Endothelial cell of umbilical vein (primary cell): ENCODE results near the gene NPDC1. TPM values are rescaled to one million over a fixed set of nuclear protein-coding genes. Genes with fewer than 3 reads are reported as not detected.

Experiments used
- BruUV-seq: library from RNA; stranded (reverse); fragments of 400-500 nt; replicated peaks from 2 replicates; lab custom pipeline; 2021; lab: Mats Ljungman, UMichigan
- CTCF ChIA-PET: fragments of 300-600, 350-600 bp; sonication (Branson Sonifier 250); formaldehyde crosslinking; loops from one replicate; lab custom pipeline; 2021; ENCODE audit warnings: antibody characterized with exemption, inconsistent platforms; lab: Charles Lee
- POLR2A ChIA-PET: fragments of 300-600, 350-600 bp; sonication (Branson Sonifier 250); formaldehyde crosslinking; loops from one replicate; lab custom pipeline; 2021; ENCODE audit warnings: antibody characterized with exemption, inconsistent platforms; lab: Charles Lee
- DNase-seq: peaks from one replicate; pipeline ENCODE4 v3.0.0-alpha.2; 2011; ENCODE audit warnings: low read depth, low spot score
- FAIRE-seq: peaks from 2 replicates; lab custom pipeline; 2011; peaks lifted over from hg19 to GRCh38; lab: Jason Lieb, UNC
- H2AFZ ChIP-seq: 2 replicates; pipeline ENCODE4 v1.6.0; 2012; ENCODE audit warnings: low read depth, low read length, control low read depth, inconsistent platforms
- H3K27ac ChIP-seq: 2 replicates; pipeline ENCODE4 v1.5.1; 2011; ENCODE audit warnings: low read depth, mild to moderate bottlenecking, control low read depth, low read length, moderate library complexity; ENCODE audit not compliant: insufficient read depth
- H3K27me3 ChIP-seq, 2 experiments: 2 replicates each; pipeline versions ENCODE4 v1.6.0 to v1.6.1; 2011; ENCODE audit warnings: low read length in 2 of 2, mixed read lengths in 1 of 2; ENCODE audit not compliant: control insufficient read depth in 2 of 2, insufficient read depth in 2 of 2
- H3K36me3 ChIP-seq, 2 experiments: 2 replicates in 1 of 2; 3 replicates in 1 of 2; pipeline ENCODE4 v1.5.1; 2011; ENCODE audit warnings: low read length in 2 of 2, mild to moderate bottlenecking in 1 of 2, moderate library complexity in 1 of 2; ENCODE audit not compliant: control insufficient read depth in 2 of 2, insufficient read depth in 2 of 2; ENCODE audit errors: extremely low read depth in 1 of 2
- H3K4me1 ChIP-seq: 3 replicates; pipeline ENCODE4 v1.5.1; 2011; ENCODE audit warnings: mild to moderate bottlenecking, low read length; ENCODE audit not compliant: control insufficient read depth, insufficient read depth; ENCODE audit errors: extremely low read depth
- H3K4me2 ChIP-seq: 2 replicates; pipeline ENCODE4 v1.6.1; 2011; ENCODE audit warnings: low read length, control low read depth, mixed read lengths; ENCODE audit not compliant: insufficient read depth
- H3K4me3 ChIP-seq, 3 experiments: fragments of 200-600 bp in 1 of 3; sonication (generic), shearing (Covaris generic) in 1 of 3; replicated peaks in 1 of 3; 2 replicates each; pipeline ENCODE4 v1.5.1; 2011 to 2016; ENCODE audit warnings: control low read depth in 3 of 3, low read length in 3 of 3, mild to moderate bottlenecking in 2 of 3, inconsistent platforms in 1 of 3, low read depth in 1 of 3, moderate library complexity in 1 of 3; ENCODE audit not compliant: insufficient read depth in 1 of 3
- H3K79me2 ChIP-seq: 2 replicates; pipeline ENCODE4 v1.6.0; 2012; ENCODE audit warnings: low read length, inconsistent platforms; ENCODE audit not compliant: control insufficient read depth, insufficient read depth
- H3K9ac ChIP-seq: replicated peaks from 2 replicates; pipeline ENCODE3; 2011; ENCODE audit warnings: low read length, control low read depth; ENCODE audit not compliant: insufficient read depth; ENCODE audit errors: extremely low read depth
- H3K9me1 ChIP-seq: replicated peaks from 3 replicates; pipeline ENCODE4 v1.6.0; 2011; ENCODE audit warnings: mild to moderate bottlenecking, low read length; ENCODE audit not compliant: control insufficient read depth, insufficient read depth; ENCODE audit errors: extremely low read depth
- H3K9me3 ChIP-seq: replicated peaks from 2 replicates; pipeline ENCODE4 v1.5.1; 2012; ENCODE audit warnings: low read length, inconsistent platforms; ENCODE audit not compliant: control insufficient read depth, insufficient read depth
- H4K20me1 ChIP-seq: replicated peaks from 2 replicates; pipeline ENCODE3; 2011; ENCODE audit warnings: mild to moderate bottlenecking, low read length; ENCODE audit not compliant: control insufficient read depth, insufficient read depth; ENCODE audit errors: extremely low read depth
- CTCF ChIP-seq, 2 donors: IDR thresholded peaks; 1 replicate in 1 of 2; 2 replicates in 1 of 2; pipeline ENCODE4 v1.5.1; 2011; ENCODE audit warnings: low read length in 2 of 2, mild to moderate bottlenecking in 2 of 2, moderate library complexity in 2 of 2, control low read depth in 1 of 2, inconsistent platforms in 1 of 2, low read depth in 1 of 2; ENCODE audit not compliant: insufficient read depth in 1 of 2; ENCODE audit errors: extremely low read depth in 1 of 2
- EZH2 ChIP-seq: IDR thresholded peaks from 2 replicates; pipeline ENCODE4 v1.6.1; 2012; ENCODE audit warnings: borderline replicate concordance, low read depth, mild to moderate bottlenecking, moderate library complexity, low read length, inconsistent platforms; ENCODE audit not compliant: severe bottlenecking
- FOS ChIP-seq: IDR thresholded peaks from 2 replicates; pipeline ENCODE4 v1.6.1; 2011; ENCODE audit warnings: mild to moderate bottlenecking, low read length, moderate library complexity, borderline replicate concordance; ENCODE audit not compliant: insufficient read depth
- GATA2 ChIP-seq: IDR thresholded peaks from 2 replicates; pipeline ENCODE4 v1.7.0; 2011; ENCODE audit warnings: low read depth, mild to moderate bottlenecking, moderate library complexity, mixed read lengths, low read length; ENCODE audit not compliant: insufficient read length, insufficient read depth
- JUN ChIP-seq: IDR thresholded peaks from 2 replicates; pipeline ENCODE4 v1.6.1; 2011; ENCODE audit warnings: borderline replicate concordance, low read depth; ENCODE audit not compliant: insufficient read length, insufficient read depth
- MAX ChIP-seq: IDR thresholded peaks from 2 replicates; pipeline ENCODE4 v1.6.1; 2011; ENCODE audit not compliant: insufficient read depth, insufficient read length
- MYC ChIP-seq: IDR thresholded peaks from one replicate; pipeline ENCODE4 v1.6.1; 2011; ENCODE audit warnings: mild to moderate bottlenecking, low read depth, low read length
- POLR2A ChIP-seq: IDR thresholded peaks from 2 replicates; pipeline ENCODE4 v1.6.1; 2012; ENCODE audit warnings: low read depth, mild to moderate bottlenecking, control low read depth, low read length
- POLR2AphosphoS5 ChIP-seq: IDR thresholded peaks from 2 replicates; pipeline ENCODE4 v1.6.1; 2012; ENCODE audit warnings: low read depth, mild to moderate bottlenecking, control low read depth, low read length, moderate library complexity; ENCODE audit not compliant: insufficient read depth
- dilution Hi-C: fragments of 300-500 bp; cut with MboI; formaldehyde crosslinking; loops from one replicate; pipeline ENCODE4 v1.15.0; 2019; ENCODE audit warnings: low sequenced_read_pairs; ENCODE audit not compliant: extremely low pct_ligation_motif_present
- intact Hi-C: fragments of 100-400 bp; cut with micrococcal nuclease; formaldehyde crosslinking; loops from one replicate; pipeline ENCODE4 v1.10.0; 2022
- polyA plus RNA-seq, 4 experiments: library from polyadenylated mRNA; depleted of rRNA in 3 of 4; stranded (reverse) in 3 of 4; unstranded in 1 of 4; fragments of >200 nt; gene quantifications; 2 replicates each; pipeline versions ENCODE4 v1.2.1 to v1.2.3, GENCODE V29; 2011 to 2012; ENCODE audit warnings: missing spikeins in 1 of 4
- total RNA-seq: library from RNA; stranded (reverse); gene quantifications from 2 replicates; pipeline ENCODE4 v1.2.3, GENCODE V29; 2021

NPDC1 gene
- total and polyA plus RNA-seq, 2 donors (not counting 3 experiments of a cell fraction or from before 2014, with no cell fraction given): 115 to 181 TPM

GRCh38 chr9:137023583-137023991 lies 22.4 kb downstream of the NPDC1 start:
- no peak overlapping the region for H3K4me2 ChIP-seq
- POLR2A ChIA-PET: no interaction called here
- no peak for FAIRE-seq
- no peaks in the 10 kb centered on the region for H3K36me3 ChIP-seq
- no peaks in the 10 kb centered on the region for H4K20me1 ChIP-seq
- no peaks in the 10 kb centered on the region for H3K79me2 ChIP-seq
- dilution Hi-C loops (no loop called here), intact Hi-C loops (no loop called here)
- CTCF ChIA-PET: interaction anchor here (1.3 kb wide), 1 partner anchor 12 kb away, joined by 3 read pairs; no protein-coding TSS in a partner anchor
- H3K9ac ChIP-seq: no peak overlapping the region
- no peak overlapping the region for H2AFZ ChIP-seq
- BruUV-seq: no TSS peak
- DNase-seq: no peak
- H3K27ac ChIP-seq: no peak overlapping the region
- H3K9me1 ChIP-seq: no peaks in the 10 kb centered on the region
- no peak overlapping the region for H3K4me3 ChIP-seq
- no peak for TF ChIP-seq MYC
- no peak for TF ChIP-seq CTCF (IDR thresholded peaks at IDR 0.05; ENCODE audit: extremely low read depth in 1 of 2, insufficient read depth in 1 of 2, low read depth in 1 of 2, low read length in 2 of 2)
- no peak for TF ChIP-seq FOS
- TF ChIP-seq POLR2A: no peak
- no peak for TF ChIP-seq GATA2
- no peak for TF ChIP-seq EZH2
- TF ChIP-seq MAX: no peak
- no peak for TF ChIP-seq JUN
- TF ChIP-seq POLR2AphosphoS5: no peak
- H3K4me1 ChIP-seq: peaks cover 7% of the 10 kb centered on the region
- H3K27me3 ChIP-seq: no peaks in the 10 kb centered on the region
- H3K9me3 ChIP-seq: no peaks in the 10 kb centered on the region
